ENCODE data around the gene MALRD1.

Gene MALRD1

DNA sequence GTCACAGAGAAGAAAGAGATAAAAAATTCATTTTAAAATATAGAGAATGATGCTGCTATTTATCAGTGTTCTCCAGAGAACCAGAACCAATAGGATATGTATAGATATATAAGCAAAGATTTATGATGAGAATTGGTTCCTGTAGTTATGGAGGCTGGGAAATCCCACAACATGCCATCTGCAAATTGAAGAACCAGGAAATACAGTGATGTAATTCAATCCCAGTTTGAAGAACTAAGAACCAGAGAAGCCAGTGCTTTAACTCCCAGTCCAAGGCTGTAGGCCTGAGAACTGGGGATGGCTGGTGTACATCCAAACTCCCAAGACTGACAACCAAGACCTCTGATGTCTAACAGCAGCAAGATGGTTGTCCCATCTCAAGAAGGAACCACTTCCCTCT lies 574.7 kb downstream of the MALRD1 start:
- no peak overlapping the region for H3K4me3 ChIP-seq (ENCODE audit: low read depth, low read length, poor library complexity, severe bottlenecking)
- no peaks in the 10 kb centered on the region for H3K9me2 ChIP-seq (ENCODE audit: low read depth, low read length)
- no peaks in the 10 kb centered on the region for H3K36me3 ChIP-seq (ENCODE audit: insufficient read depth, low read length)
- no peaks in the 10 kb centered on the region for H3K9me3 ChIP-seq (ENCODE audit: low read length)
- TF ChIP-seq, protein P1, sequence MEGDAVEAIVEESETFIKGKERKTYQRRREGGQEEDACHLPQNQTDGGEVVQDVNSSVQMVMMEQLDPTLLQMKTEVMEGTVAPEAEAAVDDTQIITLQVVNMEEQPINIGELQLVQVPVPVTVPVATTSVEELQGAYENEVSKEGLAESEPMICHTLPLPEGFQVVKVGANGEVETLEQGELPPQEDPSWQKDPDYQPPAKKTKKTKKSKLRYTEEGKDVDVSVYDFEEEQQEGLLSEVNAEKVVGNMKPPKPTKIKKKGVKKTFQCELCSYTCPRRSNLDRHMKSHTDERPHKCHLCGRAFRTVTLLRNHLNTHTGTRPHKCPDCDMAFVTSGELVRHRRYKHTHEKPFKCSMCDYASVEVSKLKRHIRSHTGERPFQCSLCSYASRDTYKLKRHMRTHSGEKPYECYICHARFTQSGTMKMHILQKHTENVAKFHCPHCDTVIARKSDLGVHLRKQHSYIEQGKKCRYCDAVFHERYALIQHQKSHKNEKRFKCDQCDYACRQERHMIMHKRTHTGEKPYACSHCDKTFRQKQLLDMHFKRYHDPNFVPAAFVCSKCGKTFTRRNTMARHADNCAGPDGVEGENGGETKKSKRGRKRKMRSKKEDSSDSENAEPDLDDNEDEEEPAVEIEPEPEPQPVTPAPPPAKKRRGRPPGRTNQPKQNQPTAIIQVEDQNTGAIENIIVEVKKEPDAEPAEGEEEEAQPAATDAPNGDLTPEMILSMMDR (IDR thresholded peaks at IDR 0.05; ENCODE audit: low read length): no peak
- no peak for TF ChIP-seq EZH2 (IDR thresholded peaks at IDR 0.05; ENCODE audit: borderline replicate concordance, low read length)
- H3K27me3 ChIP-seq (ENCODE audit: insufficient read depth, low read length): no peaks in the 10 kb centered on the region
- H3K79me2 ChIP-seq (ENCODE audit: insufficient read depth, low read length): no peaks in the 10 kb centered on the region
- H3K27ac ChIP-seq (ENCODE audit: low read depth, low read length, poor library complexity, severe bottlenecking): no peak overlapping the region
- H3K4me2 ChIP-seq (ENCODE audit: low read length): no peak overlapping the region
- H3F3A ChIP-seq (ENCODE audit: insufficient read depth, low read length): no peaks in the 10 kb centered on the region
- H3K4me1 ChIP-seq (ENCODE audit: insufficient read depth, low read length, severe bottlenecking): no peaks in the 10 kb centered on the region
- H2AFZ ChIP-seq (ENCODE audit: low read length): no peak overlapping the region
- H4K20me1 ChIP-seq (ENCODE audit: insufficient read depth, low read length): no peaks in the 10 kb centered on the region
- no peak overlapping the region for H3K9ac ChIP-seq (ENCODE audit: low read length)

- Histone ChIP-seq H3K27ac (ENCODE audit: low read depth, low read length, poor library complexity, severe bottlenecking) (no peak overlapping the region), H4K20me1 (ENCODE audit: insufficient read depth, low read length) (no peaks in the 10 kb centered on the region), H3K4me1 (ENCODE audit: insufficient read depth, low read length, severe bottlenecking) (no peaks in the 10 kb centered on the region), H3K27me3 (ENCODE audit: insufficient read depth, low read length) (no peaks in the 10 kb centered on the region), H3F3A (ENCODE audit: insufficient read depth, low read length) (no peaks in the 10 kb centered on the region), H2AFZ (ENCODE audit: low read length) (no peak overlapping the region), H3K79me2 (ENCODE audit: insufficient read depth, low read length) (no peaks in the 10 kb centered on the region), H3K9ac (ENCODE audit: low read length) (no peak overlapping the region), H3K9me2 (ENCODE audit: low read depth, low read length) (no peaks in the 10 kb centered on the region), H3K4me2 (ENCODE audit: low read length) (no peak overlapping the region), H3K9me3 (ENCODE audit: low read length) (no peaks in the 10 kb centered on the region), H3K4me3 (ENCODE audit: low read depth, low read length, poor library complexity, severe bottlenecking) (no peak overlapping the region), H3K36me3 (ENCODE audit: insufficient read depth, low read length) (no peaks in the 10 kb centered on the region)
- TF ChIP-seq, protein P1 (IDR thresholded peaks at IDR 0.05; ENCODE audit: low read length): no peak
- no peak for TF ChIP-seq EZH2 (IDR thresholded peaks at IDR 0.05; ENCODE audit: borderline replicate concordance, low read length)
Observed at GRCh38 chr10:19626156-19626555, 577.6 kb downstream of the MALRD1 start.

DNA sequence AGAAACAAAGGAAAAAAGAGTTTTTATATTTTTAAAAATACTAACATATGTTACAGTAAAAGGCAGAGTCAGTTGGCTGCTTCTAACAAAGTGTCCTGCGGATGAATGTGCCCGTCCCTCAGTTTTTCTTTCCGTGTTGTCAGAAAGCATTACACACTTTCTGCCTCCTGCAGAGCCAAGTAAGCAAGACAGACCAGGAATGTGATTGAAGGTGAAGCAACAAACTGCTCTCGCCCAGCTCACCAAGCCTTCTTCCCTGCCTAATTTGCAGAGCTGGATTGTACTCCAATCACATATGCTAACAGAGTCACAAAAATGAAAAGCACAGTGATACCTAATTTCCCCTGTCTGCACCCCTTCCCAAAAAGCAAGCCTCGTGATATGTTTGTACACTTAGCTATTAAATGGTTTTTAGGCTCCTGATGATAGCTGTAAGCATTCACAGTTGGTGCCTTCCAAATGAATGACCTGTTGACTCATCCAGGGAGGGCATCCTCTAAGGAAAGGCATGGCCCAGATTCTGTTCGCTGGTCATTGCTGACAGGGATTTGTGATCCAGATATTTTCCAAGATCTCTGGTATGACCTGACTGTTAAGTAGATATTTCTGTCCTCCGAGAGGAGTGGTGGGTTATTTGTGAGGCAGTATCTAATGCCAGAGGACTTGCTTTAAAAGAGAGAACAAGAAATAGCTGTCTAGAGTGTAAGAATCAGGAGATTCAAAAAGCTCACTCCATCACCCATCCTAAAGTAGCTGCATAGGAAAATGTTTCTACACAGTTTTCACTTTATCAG lies 580.4 kb downstream of the MALRD1 start:
- Histone ChIP-seq H3K4me2 (ENCODE audit: low read length) (no peak overlapping the region), H3K9me3 (ENCODE audit: low read length) (no peaks in the 10 kb centered on the region), H4K20me1 (ENCODE audit: insufficient read depth, low read length) (no peaks in the 10 kb centered on the region), H2AFZ (ENCODE audit: low read length) (no peak overlapping the region), H3F3A (ENCODE audit: insufficient read depth, low read length) (no peaks in the 10 kb centered on the region), H3K9me2 (ENCODE audit: low read depth, low read length) (no peaks in the 10 kb centered on the region), H3K27me3 (ENCODE audit: insufficient read depth, low read length) (no peaks in the 10 kb centered on the region), H3K79me2 (ENCODE audit: insufficient read depth, low read length) (no peaks in the 10 kb centered on the region), H3K4me3 (ENCODE audit: low read depth, low read length, poor library complexity, severe bottlenecking) (no peak overlapping the region), H3K4me1 (ENCODE audit: insufficient read depth, low read length, severe bottlenecking) (no peaks in the 10 kb centered on the region), H3K9ac (ENCODE audit: low read length) (no peak overlapping the region), H3K27ac (ENCODE audit: low read depth, low read length, poor library complexity, severe bottlenecking) (no peak overlapping the region), H3K36me3 (ENCODE audit: insufficient read depth, low read length) (no peaks in the 10 kb centered on the region)
- no peak for TF ChIP-seq EZH2 (IDR thresholded peaks at IDR 0.05; ENCODE audit: borderline replicate concordance, low read length)
- TF ChIP-seq, protein P1 (IDR thresholded peaks at IDR 0.05; ENCODE audit: low read length): no peak

Measured in OCI-LY1 (cell line).